Keratinocyte (primary cell): ENCODE measurements around the gene TRDN. TPM values are rescaled to one million over a fixed set of nuclear protein-coding genes. Genes with fewer than 3 reads are reported as not detected.

Experiments used
- DNase-seq: peaks from one replicate; pipeline ENCODE4 v3.0.0-alpha.2; 2011; ENCODE audit warnings: low read depth, missing footprints, low spot score
- FAIRE-seq: peaks from 2 replicates; lab custom pipeline; 2011; peaks lifted over from hg19 to GRCh38; lab: Jason Lieb, UNC
- H2AFZ ChIP-seq: 2 replicates; pipeline ENCODE4 v1.6.0; 2012; ENCODE audit warnings: low read length, control low read depth, inconsistent platforms; ENCODE audit not compliant: control insufficient read depth
- H3K27ac ChIP-seq: 2 replicates; pipeline ENCODE4 v1.5.1; 2011; ENCODE audit warnings: low read length; ENCODE audit not compliant: control insufficient read depth, insufficient read depth
- H3K27me3 ChIP-seq: 3 replicates; pipeline ENCODE4 v1.6.0; 2011; ENCODE audit warnings: low read length; ENCODE audit not compliant: control insufficient read depth, insufficient read depth; ENCODE audit errors: extremely low read depth
- H3K36me3 ChIP-seq, 2 experiments: 2 replicates in 1 of 2; 3 replicates in 1 of 2; pipeline ENCODE4 v1.5.1; 2011; ENCODE audit warnings: low read length in 2 of 2, mild to moderate bottlenecking in 1 of 2; ENCODE audit not compliant: control insufficient read depth in 2 of 2, insufficient read depth in 2 of 2; ENCODE audit errors: extremely low read depth in 1 of 2
- H3K4me1 ChIP-seq: 3 replicates; pipeline ENCODE4 v1.5.1; 2011; ENCODE audit warnings: low read length; ENCODE audit not compliant: control insufficient read depth, insufficient read depth; ENCODE audit errors: extremely low read depth
- H3K4me2 ChIP-seq: 3 replicates; pipeline ENCODE4 v1.6.0; 2011; ENCODE audit warnings: low read depth, low read length; ENCODE audit not compliant: control insufficient read depth, insufficient read depth; ENCODE audit errors: extremely low read depth
- H3K4me3 ChIP-seq, 3 experiments: fragments of 200-600 bp in 1 of 3; sonication (generic) in 1 of 3; 2 replicates in 2 of 3; 3 replicates in 1 of 3; pipeline ENCODE4 v1.5.1; 2011 to 2016; ENCODE audit warnings: low read length in 3 of 3, mild to moderate bottlenecking in 3 of 3, control low read depth in 2 of 3, inconsistent platforms in 1 of 3, low read depth in 1 of 3, mixed read lengths in 1 of 3, mixed run types in 1 of 3, moderate library complexity in 1 of 3; ENCODE audit not compliant: control insufficient read depth in 2 of 3, insufficient read depth in 2 of 3; ENCODE audit errors: extremely low read depth in 1 of 3
- H3K79me2 ChIP-seq: 2 replicates; pipeline ENCODE4 v1.6.0; 2012; ENCODE audit warnings: low read length; ENCODE audit not compliant: control insufficient read depth, insufficient read depth
- H3K9ac ChIP-seq: 3 replicates; pipeline ENCODE4 v1.6.0; 2011; ENCODE audit warnings: low read length; ENCODE audit not compliant: control insufficient read depth, insufficient read depth; ENCODE audit errors: extremely low read depth
- H3K9me1 ChIP-seq: 3 replicates; pipeline ENCODE4 v1.6.0; 2011; ENCODE audit warnings: low read length; ENCODE audit not compliant: control insufficient read depth, insufficient read depth; ENCODE audit errors: extremely low read depth
- H3K9me3 ChIP-seq: 2 replicates; pipeline ENCODE4 v1.5.1; 2012; ENCODE audit warnings: low read depth, low read length; ENCODE audit not compliant: control insufficient read depth
- H4K20me1 ChIP-seq: 3 replicates; pipeline ENCODE4 v1.6.0; 2011; ENCODE audit warnings: low read length; ENCODE audit not compliant: control insufficient read depth, insufficient read depth; ENCODE audit errors: extremely low read depth
- EZH2 ChIP-seq: IDR thresholded peaks from one replicate; pipeline ENCODE4 v1.6.1; 2012; ENCODE audit warnings: inconsistent platforms, mild to moderate bottlenecking, low read length, moderate library complexity
- dilution Hi-C: fragments of 300-500 bp; cut with MboI; formaldehyde crosslinking; loops from one replicate; pipeline ENCODE4 v1.7.0; 2020; ENCODE audit warnings: low sequenced_read_pairs; ENCODE audit not compliant: extremely low pct_ligation_motif_present
- polyA plus RNA-seq, 5 experiments: library from polyadenylated mRNA; depleted of rRNA in 3 of 5; stranded (reverse) in 3 of 5; stranded (forward) in 1 of 5; unstranded in 1 of 5; fragments of >200 nt; gene quantifications; 1 replicate in 1 of 5; 2 replicates in 3 of 5; 3 replicates in 1 of 5; pipeline versions ENCODE4 v1.2.1 to v1.2.3, GENCODE V29; 2011 to 2012; ENCODE audit warnings: missing spikeins in 2 of 5, low read depth in 1 of 5, low replicate concordance in 1 of 5
- TF ChIP-seq, protein P1 (sequence below), 3 experiments: IDR thresholded peaks in 1 of 3; conservative IDR thresholded peaks in 1 of 3; optimal IDR thresholded peaks in 1 of 3; 2 replicates in 2 of 3; 3 replicates in 1 of 3; pipeline versions ENCODE3 to v1.5.1; 2011; ENCODE audit warnings: low read length in 3 of 3, mild to moderate bottlenecking in 3 of 3, moderate library complexity in 2 of 3, control low read depth in 1 of 3, inconsistent platforms in 1 of 3; ENCODE audit not compliant: insufficient read depth in 2 of 3; ENCODE audit errors: extremely low read depth in 1 of 3

The TRDN gene
- polyA plus RNA-seq, 1 donor (not counting 4 experiments of a cell fraction or from before 2014, with no cell fraction given): not detected

- dilution Hi-C loops: no loop called here
- H3K4me1 ChIP-seq: no peaks in the 10 kb centered on the region
- H3K4me2 ChIP-seq: no peak overlapping the region
- FAIRE-seq (no peak), DNase-seq (no peak)
- no peaks in the 10 kb centered on the region for H3K9me1 ChIP-seq
- H3K4me3 ChIP-seq: no peak overlapping the region
- H3K36me3 ChIP-seq: no peaks in the 10 kb centered on the region
- H4K20me1 ChIP-seq: no peaks in the 10 kb centered on the region
- H2AFZ ChIP-seq: no peak overlapping the region
- H3K27ac ChIP-seq: no peak overlapping the region
- no peaks in the 10 kb centered on the region for H3K9me3 ChIP-seq
- TF ChIP-seq EZH2: no peak
- TF ChIP-seq, protein P1, sequence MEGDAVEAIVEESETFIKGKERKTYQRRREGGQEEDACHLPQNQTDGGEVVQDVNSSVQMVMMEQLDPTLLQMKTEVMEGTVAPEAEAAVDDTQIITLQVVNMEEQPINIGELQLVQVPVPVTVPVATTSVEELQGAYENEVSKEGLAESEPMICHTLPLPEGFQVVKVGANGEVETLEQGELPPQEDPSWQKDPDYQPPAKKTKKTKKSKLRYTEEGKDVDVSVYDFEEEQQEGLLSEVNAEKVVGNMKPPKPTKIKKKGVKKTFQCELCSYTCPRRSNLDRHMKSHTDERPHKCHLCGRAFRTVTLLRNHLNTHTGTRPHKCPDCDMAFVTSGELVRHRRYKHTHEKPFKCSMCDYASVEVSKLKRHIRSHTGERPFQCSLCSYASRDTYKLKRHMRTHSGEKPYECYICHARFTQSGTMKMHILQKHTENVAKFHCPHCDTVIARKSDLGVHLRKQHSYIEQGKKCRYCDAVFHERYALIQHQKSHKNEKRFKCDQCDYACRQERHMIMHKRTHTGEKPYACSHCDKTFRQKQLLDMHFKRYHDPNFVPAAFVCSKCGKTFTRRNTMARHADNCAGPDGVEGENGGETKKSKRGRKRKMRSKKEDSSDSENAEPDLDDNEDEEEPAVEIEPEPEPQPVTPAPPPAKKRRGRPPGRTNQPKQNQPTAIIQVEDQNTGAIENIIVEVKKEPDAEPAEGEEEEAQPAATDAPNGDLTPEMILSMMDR (optimal IDR thresholded peaks at IDR 0.05 in 1 of 3, IDR thresholded peaks at IDR 0.05 in 1 of 3, conservative IDR thresholded peaks at IDR 0.05 in 1 of 3; ENCODE audit: extremely low read depth in 1 of 3, insufficient read depth in 2 of 3, low read length in 3 of 3): no peak
- no peaks in the 10 kb centered on the region for H3K27me3 ChIP-seq
- H3K9ac ChIP-seq: no peak overlapping the region
- no peaks in the 10 kb centered on the region for H3K79me2 ChIP-seq
Observed at GRCh38 chr6:123564361-123564760, 72.4 kb downstream of the TRDN start.

- no peaks in the 10 kb centered on the region for H4K20me1 ChIP-seq
- dilution Hi-C loops: no loop called here
- no peaks in the 10 kb centered on the region for H3K36me3 ChIP-seq
- no peak overlapping the region for H3K4me3 ChIP-seq
- H3K4me2 ChIP-seq: no peak overlapping the region
- no peak overlapping the region for H3K9ac ChIP-seq
- H3K9me3 ChIP-seq: no peaks in the 10 kb centered on the region
- no peaks in the 10 kb centered on the region for H3K9me1 ChIP-seq
- H3K27me3 ChIP-seq: no peaks in the 10 kb centered on the region
- TF ChIP-seq, protein P1 (optimal IDR thresholded peaks at IDR 0.05 in 1 of 3, IDR thresholded peaks at IDR 0.05 in 1 of 3, conservative IDR thresholded peaks at IDR 0.05 in 1 of 3; ENCODE audit: extremely low read depth in 1 of 3, insufficient read depth in 2 of 3, low read length in 3 of 3): no peak
- no peak for TF ChIP-seq EZH2
- FAIRE-seq (no peak), DNase-seq (no peak)
- no peaks in the 10 kb centered on the region for H3K4me1 ChIP-seq
- no peak overlapping the region for H3K27ac ChIP-seq
- H2AFZ ChIP-seq: no peak overlapping the region
- H3K79me2 ChIP-seq: no peaks in the 10 kb centered on the region
Observed at GRCh38 chr6:123562677-123563076, 74.1 kb downstream of the TRDN start.
